MM.1S (cell line): Measurements from ENCODE around the gene MDH2.

Source experiments
- CTCF ChIP-seq: fragments of 300-600 bp; sonication (generic); IDR thresholded peaks from 2 replicates; pipeline ENCODE4 v1.5.1; 2016; ENCODE audit warnings: antibody characterized with exemption, low read length, mixed read lengths
- EZH2 ChIP-seq: fragments of 300-600 bp; sonication (generic); optimal IDR thresholded peaks from 2 replicates; pipeline ENCODE3; 2017; ENCODE audit warnings: low read depth, mild to moderate bottlenecking, antibody characterized with exemption, low read length, mixed read lengths

DNA sequence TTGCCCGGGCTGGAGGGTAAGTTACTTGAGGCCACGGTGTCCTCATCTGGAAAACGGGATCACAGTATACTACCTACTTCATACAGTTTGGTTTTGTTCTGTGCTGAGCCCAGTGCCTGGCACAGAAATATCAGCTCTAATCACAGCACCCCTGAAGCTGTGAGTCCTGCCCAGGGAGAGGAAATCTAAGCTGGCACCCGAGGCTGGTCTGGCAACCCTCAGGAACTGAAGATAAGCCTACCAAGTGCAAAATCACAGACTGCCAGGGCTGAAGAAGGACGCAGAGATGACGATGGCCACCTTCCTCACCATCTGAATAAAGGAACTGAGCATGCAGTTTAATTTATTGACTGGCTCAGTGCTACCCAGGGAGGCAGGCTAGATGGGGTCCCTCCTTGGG lies 45.8 kb upstream of the MDH2 start:
- TF ChIP-seq CTCF (no peak), EZH2 (no peak)
